Lower leg skin (tissue), 4 donors: ENCODE data around the gene PDE7B. TPM values are rescaled to one million over a fixed set of nuclear protein-coding genes. Genes with fewer than 3 reads are reported as not detected.

Experiments used
- DNase-seq, 2 donors: peaks; one replicate each; pipeline ENCODE4 v3.0.0-alpha.2; 2019; ENCODE audit warnings: low spot score in 2 of 2
- H3K4me3 ChIP-seq: fragments of 200-600 bp; sonication (generic); 2 replicates; pipeline ENCODE4 v1.5.1; 2017; ENCODE audit warnings: mild to moderate bottlenecking, low read depth; ENCODE audit not compliant: poor library complexity, severe bottlenecking
- POLR2A ChIP-seq, 2 donors: fragments of 450-650 bp; IDR thresholded peaks; one replicate each; pipeline ENCODE4 v1.6.1; 2016 to 2017; ENCODE audit warnings: antibody characterized with exemption in 2 of 2, mild to moderate bottlenecking in 1 of 2, moderate library complexity in 1 of 2
- WGBS, 2 donors: methylation state at CpG; one replicate each; pipeline ENCODE4 v1.1.5; 2018; 5-methylcytosine and 5-hydroxymethylcytosine counted together
- intact Hi-C: fragments of 100-400 bp; cut with DNase I; formaldehyde crosslinking; loops from one replicate; pipeline ENCODE4 v1.15.0; 2023; ENCODE audit warnings: low total_unique reads
- total RNA-seq, 4 donors: library from RNA; depleted of rRNA; stranded (reverse); fragments of >200 nt; gene quantifications; one replicate each; pipeline ENCODE4 v1.1.0, GENCODE V29; 2016
- TF ChIP-seq, protein P1 (sequence below), 3 donors: fragments of 450-650 bp; IDR thresholded peaks; one replicate each; pipeline ENCODE4 v1.5.1; 2016; ENCODE audit warnings: antibody characterized with exemption in 3 of 3, mild to moderate bottlenecking in 3 of 3, moderate library complexity in 2 of 3

Gene PDE7B
- total RNA-seq, 4 donors from 2014 or later, result 0.30 to 1.5 (median 0.89) TPM

DNA sequence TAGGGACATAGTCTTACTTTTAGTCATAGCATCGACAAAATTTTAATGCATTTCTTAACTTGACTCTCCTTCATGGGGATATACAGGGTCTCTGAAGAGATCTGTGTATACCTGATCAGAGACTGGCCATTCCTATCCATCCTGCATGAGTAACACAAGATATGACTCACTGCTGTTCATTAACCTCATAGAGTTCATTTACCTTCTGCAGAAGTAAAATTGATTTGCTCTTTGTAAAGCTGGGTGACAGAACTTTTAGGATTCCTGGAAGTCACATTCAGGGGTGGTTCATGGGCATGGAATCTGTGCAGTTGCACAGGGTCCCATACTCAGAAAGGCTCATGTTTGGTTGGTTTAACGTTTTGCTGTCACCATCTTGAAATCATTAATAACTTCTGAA is 53.2 kb downstream of the PDE7B start:
- WGBS, 2 donors, result 85 to 90% methylated on average over 2 of the region's 2 CpGs

DNA sequence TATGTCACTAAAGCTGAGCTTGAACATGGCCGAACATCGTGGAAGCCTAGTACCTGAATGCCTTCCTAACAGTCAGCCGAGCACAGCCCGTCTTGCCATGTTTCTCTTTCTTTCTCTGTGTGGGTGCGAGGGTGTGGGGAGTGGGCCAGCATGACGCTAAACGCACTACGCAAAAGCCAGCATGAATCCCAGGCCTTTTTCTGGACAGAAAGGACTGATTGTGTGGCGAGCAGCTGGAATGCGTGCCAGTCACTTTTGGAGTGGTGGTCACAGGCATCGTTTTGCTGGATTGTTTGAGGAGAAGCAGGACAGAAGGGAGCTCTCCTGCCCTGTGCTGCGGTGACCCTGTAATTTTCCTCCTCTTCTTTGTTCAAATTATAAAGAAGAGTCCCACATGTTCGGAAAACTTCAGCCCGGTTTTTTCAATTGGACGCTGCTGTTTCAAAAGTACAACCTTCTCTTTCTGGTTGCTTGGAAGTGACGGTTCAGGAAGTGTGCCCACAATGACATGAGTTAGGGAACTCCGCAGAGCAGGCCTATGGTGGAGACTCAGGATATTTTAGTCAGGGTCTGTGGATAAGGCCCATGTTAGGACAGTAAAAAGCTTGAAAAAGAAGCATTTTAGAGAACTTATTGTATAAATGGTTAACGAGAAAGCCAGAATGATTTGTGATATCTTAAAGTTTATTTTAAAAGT is 54.3 kb downstream of the PDE7B start:
- H3K4me3 ChIP-seq, result no peak overlapping the region
- WGBS, 2 donors, result 91 to 95% methylated on average over 18 of the region's 18 CpGs
- TF ChIP-seq, protein P1, sequence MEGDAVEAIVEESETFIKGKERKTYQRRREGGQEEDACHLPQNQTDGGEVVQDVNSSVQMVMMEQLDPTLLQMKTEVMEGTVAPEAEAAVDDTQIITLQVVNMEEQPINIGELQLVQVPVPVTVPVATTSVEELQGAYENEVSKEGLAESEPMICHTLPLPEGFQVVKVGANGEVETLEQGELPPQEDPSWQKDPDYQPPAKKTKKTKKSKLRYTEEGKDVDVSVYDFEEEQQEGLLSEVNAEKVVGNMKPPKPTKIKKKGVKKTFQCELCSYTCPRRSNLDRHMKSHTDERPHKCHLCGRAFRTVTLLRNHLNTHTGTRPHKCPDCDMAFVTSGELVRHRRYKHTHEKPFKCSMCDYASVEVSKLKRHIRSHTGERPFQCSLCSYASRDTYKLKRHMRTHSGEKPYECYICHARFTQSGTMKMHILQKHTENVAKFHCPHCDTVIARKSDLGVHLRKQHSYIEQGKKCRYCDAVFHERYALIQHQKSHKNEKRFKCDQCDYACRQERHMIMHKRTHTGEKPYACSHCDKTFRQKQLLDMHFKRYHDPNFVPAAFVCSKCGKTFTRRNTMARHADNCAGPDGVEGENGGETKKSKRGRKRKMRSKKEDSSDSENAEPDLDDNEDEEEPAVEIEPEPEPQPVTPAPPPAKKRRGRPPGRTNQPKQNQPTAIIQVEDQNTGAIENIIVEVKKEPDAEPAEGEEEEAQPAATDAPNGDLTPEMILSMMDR (IDR thresholded peaks at IDR 0.05), result no peak
- no peak for TF ChIP-seq POLR2A (IDR thresholded peaks at IDR 0.05)
- DNase-seq, result no peak
- intact Hi-C loops, result no loop called here

More for the DNA sequence above, 53.2 kb downstream of the PDE7B start:
- intact Hi-C loops, result no loop called here
- TF ChIP-seq, protein P1 (IDR thresholded peaks at IDR 0.05), result no peak
- no peak for TF ChIP-seq POLR2A (IDR thresholded peaks at IDR 0.05)
- no peak for DNase-seq
- no peak overlapping the region for H3K4me3 ChIP-seq

GRCh38 chr6:135906542-135906941 is 55.0 kb downstream of the PDE7B start:
- TF ChIP-seq, protein P1 (IDR thresholded peaks at IDR 0.05), result no peak
- TF ChIP-seq POLR2A (IDR thresholded peaks at IDR 0.05), result no peak
- WGBS, 2 donors, result 48 to 59% methylated on average over 3 of the region's 3 CpGs
- no peak overlapping the region for H3K4me3 ChIP-seq
- intact Hi-C loops, result no loop called here
- DNase-seq, result no peak

DNA sequence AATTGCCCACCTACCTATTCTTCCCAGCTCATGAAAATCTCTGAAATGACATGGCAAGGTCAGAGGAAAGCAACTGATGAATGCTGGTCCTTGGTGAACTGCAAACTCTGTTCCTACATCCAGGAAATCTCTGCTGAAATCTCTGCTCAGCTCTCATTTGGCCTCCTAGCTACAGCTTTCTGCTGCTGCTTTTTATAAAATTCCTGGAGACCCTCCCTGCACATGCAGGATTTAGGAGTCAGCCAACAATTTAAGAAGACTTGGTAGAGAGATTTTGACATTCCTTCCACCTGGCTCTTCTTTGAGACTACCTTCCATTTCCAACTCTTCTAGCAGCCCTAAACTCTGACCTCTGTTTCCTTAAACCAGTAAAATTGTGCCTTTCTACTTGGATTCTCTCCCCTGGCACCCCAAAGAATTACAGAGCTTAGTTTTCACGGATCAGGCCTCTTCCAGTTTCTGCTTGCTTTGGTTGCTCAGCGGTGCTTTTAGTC is 55.5 kb downstream of the PDE7B start:
- intact Hi-C loops, result no loop called here
- DNase-seq, result no peak
- H3K4me3 ChIP-seq, result no peak overlapping the region
- WGBS, 2 donors, result 43 to 57% methylated on average over 2 of the region's 2 CpGs
- TF ChIP-seq, protein P1 (IDR thresholded peaks at IDR 0.05), result no peak
- no peak for TF ChIP-seq POLR2A (IDR thresholded peaks at IDR 0.05)

DNA sequence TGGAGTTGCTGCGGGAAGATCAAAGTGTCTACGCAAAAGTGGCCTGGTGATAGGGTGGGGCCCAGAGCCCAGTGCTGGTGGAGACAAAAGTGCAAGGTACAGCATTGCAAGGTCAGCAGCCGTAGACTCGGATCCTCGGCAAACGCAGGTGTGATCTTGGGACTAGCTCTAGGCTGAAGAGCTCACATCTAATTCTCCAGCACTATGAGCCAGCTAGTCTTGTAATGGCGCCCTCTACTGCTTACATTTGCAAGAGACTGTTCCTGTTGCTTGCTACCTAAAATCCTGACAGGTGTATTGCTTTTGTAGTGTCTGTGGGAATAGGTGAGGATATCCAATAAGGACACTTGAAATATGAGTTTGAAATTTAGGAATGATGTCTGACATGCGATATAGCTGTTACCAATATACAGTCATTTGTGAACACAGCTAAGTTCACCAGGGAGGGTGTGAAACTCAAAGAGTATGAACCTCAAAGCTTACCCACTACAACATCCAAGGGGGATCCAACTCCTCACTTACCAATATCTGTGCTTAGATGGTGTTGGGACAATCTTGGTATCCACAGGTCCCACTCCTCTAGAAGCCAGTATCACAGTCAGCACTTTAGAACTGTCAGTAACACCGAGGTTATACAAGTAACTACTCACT is 58.4 kb downstream of the PDE7B start:
- H3K4me3 ChIP-seq, result no peak overlapping the region
- WGBS, 2 donors, result 67 to 70% methylated on average over 9 of the region's 9 CpGs
- TF ChIP-seq, protein P1 (IDR thresholded peaks at IDR 0.05), result no peak
- no peak for TF ChIP-seq POLR2A (IDR thresholded peaks at IDR 0.05)
- intact Hi-C loops, result no loop called here
- DNase-seq, result no peak
